LNCAP (cell line): ENCODE measurements around the gene C1S.

Source experiments
- TF ChIP-seq, protein P1 (sequence below): fragments of 450-650 bp; IDR thresholded peaks from 2 replicates; pipeline ENCODE4 v1.5.1; 2017; ENCODE audit warnings: mild to moderate bottlenecking

Gene C1S

DNA sequence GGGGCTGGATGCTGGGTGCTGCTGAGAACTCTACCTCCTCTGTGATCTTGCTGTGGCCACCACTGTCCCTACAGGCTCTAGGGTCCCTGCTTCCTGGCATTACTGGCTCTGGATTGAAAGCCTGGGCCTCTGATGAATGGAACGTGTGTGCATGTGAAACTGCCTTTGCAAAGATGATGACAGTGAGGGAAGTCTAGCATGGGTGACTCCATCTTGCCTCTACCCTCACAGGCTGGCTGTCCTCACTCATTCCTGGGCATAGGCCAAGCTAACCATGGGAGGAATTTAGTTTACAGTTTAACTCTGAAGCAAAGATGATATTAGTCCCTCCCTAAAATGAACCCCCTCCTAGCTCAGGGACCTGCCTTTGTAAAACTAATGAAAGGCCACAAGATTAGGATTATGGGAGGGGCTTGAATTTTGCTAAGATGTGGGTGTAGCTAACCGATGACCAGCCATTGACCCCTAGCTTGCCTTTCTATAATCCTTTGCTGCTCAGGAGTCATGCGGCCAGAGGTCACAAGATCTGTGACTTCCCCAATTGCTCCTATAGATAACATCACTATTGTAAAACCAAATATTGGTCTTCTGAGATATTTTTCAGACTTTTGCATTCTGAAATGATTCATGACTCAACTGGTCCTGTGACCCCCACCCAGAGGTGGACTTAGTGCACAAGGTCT is 2.2 kb upstream of the C1S start:
- TF ChIP-seq, protein P1, sequence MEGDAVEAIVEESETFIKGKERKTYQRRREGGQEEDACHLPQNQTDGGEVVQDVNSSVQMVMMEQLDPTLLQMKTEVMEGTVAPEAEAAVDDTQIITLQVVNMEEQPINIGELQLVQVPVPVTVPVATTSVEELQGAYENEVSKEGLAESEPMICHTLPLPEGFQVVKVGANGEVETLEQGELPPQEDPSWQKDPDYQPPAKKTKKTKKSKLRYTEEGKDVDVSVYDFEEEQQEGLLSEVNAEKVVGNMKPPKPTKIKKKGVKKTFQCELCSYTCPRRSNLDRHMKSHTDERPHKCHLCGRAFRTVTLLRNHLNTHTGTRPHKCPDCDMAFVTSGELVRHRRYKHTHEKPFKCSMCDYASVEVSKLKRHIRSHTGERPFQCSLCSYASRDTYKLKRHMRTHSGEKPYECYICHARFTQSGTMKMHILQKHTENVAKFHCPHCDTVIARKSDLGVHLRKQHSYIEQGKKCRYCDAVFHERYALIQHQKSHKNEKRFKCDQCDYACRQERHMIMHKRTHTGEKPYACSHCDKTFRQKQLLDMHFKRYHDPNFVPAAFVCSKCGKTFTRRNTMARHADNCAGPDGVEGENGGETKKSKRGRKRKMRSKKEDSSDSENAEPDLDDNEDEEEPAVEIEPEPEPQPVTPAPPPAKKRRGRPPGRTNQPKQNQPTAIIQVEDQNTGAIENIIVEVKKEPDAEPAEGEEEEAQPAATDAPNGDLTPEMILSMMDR, result no peak

DNA sequence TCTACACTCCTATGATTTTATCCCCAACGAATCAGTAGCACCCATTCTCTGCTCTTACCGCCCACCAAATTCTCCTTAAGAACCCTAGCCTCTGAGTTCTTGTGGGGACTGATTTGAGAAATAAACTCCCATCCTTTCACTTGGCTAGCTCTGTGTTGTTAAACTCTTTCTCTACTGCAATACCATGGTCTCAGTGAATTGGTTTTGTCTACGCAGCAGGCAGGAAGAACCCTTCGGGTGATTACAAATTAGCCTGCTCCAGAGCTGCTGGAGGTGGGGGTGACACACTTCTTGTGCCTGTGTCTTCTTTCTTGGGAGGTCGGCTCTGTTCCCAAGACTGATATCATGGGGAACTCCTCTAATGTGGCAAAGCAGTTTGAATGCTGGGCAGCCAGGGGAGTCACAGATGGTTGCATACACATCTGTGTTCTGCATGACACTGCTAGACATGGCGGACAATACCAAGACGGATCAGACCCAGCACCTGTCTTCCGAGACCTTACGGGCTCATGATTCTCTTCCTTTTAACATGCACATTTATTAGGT is 1.6 kb upstream of the C1S start:
- TF ChIP-seq, protein P1, result no peak

DNA sequence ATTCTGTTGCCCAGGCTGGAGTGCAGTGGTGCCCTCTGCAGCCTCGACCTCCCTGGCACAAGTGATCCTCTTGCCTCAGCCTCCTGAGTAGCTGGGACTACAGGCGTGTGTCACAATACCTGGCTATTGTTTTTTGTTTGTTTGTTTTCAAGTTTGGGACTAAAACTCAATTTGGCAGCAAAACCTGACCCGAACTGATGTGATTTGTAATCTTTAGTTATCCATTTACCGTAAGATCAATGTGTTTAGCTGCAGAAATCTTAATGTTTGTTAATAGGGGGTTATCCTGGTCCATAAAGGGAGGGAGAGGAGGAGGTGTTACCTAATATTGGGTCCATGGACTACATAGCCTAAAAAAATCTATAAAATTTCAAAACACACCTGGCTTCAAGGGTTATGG is 738 bp upstream of the C1S start:
- TF ChIP-seq, protein P1, result no peak

DNA sequence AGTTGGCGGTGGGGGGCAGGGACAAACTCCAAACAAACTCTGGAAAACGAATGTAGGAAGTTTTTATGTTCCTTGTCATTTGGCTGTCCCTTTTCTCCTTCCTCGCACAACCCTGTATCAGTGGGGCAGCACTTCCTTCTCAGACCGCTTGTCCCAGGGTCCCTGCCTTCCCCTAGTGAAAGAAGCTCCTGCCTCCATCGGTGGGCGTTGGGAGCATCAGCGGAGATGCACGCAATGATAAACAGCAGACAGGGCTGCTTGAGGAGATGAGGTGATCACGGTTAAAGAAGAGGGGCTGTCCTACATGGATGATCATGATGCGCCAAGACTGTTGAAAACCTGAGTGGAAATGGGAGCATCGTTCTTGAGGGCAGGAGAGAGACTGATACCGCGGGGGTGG is 620 bp downstream of the C1S start:
- TF ChIP-seq, protein P1, result no peak

DNA sequence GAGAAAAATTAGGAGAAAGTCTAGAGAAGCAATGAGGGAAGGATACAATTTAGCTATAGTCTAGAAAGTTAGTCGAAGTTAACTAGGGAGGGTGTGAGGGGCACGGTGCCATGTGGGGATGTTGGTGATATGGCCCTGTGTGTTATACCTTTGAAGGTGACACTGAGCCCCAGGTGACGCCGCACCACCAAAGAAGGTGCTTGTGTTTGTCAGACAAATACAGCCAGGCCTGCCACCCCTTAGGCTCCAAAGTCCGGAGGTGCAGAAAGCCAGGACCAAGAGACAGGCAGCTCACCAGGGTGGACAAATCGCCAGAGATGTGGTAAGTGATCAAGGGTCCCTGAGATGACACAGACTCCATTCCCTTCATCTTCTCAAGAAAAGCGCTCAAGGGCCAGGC is 1.1 kb downstream of the C1S start:
- TF ChIP-seq, protein P1, result no peak

DNA sequence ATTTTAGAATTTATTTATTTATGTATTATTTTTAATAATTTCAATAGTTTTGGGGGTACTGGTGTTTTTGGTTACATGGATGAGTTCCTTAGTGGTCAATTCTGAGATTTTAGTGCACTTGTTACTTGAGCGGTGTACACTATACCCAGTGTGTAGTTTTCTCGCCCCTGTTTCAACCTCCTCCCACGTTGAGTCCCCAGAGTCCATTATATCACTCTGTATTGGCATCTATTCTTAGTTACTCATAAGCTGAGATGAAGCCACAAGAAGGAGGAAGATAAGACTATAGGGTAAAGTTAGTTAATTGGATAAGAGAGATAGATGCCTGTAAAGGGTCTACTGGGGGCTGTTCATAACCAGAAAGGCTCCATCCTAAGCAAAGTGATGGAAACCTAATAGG is 4.0 kb downstream of the C1S start:
- TF ChIP-seq, protein P1, result no peak

- TF ChIP-seq, protein P1, result no peak
Measured at GRCh38 chr12:7065073-7065623, 4.6 kb downstream of the C1S start.
